Endothelial cell of umbilical vein (primary cell): ENCODE measurements around the gene CHKB. TPM values are rescaled to one million over a fixed set of nuclear protein-coding genes. Genes with fewer than 3 reads are reported as not detected.

Experiments
- BruUV-seq: library from RNA; stranded (reverse); fragments of 400-500 nt; replicated peaks from 2 replicates; lab custom pipeline; 2021; lab: Mats Ljungman, UMichigan
- CTCF ChIA-PET: fragments of 300-600, 350-600 bp; sonication (Branson Sonifier 250); formaldehyde crosslinking; loops from one replicate; lab custom pipeline; 2021; ENCODE audit warnings: antibody characterized with exemption, inconsistent platforms; lab: Charles Lee
- POLR2A ChIA-PET: fragments of 300-600, 350-600 bp; sonication (Branson Sonifier 250); formaldehyde crosslinking; loops from one replicate; lab custom pipeline; 2021; ENCODE audit warnings: antibody characterized with exemption, inconsistent platforms; lab: Charles Lee
- DNase-seq: peaks from one replicate; pipeline ENCODE4 v3.0.0-alpha.2; 2011; ENCODE audit warnings: low read depth, low spot score
- FAIRE-seq: peaks from 2 replicates; lab custom pipeline; 2011; peaks lifted over from hg19 to GRCh38; lab: Jason Lieb, UNC
- H2AFZ ChIP-seq: 2 replicates; pipeline ENCODE4 v1.6.0; 2012; ENCODE audit warnings: low read depth, low read length, control low read depth, inconsistent platforms
- H3K27ac ChIP-seq: 2 replicates; pipeline ENCODE4 v1.5.1; 2011; ENCODE audit warnings: low read depth, mild to moderate bottlenecking, control low read depth, low read length, moderate library complexity; ENCODE audit not compliant: insufficient read depth
- H3K27me3 ChIP-seq, 2 experiments: 2 replicates each; pipeline versions ENCODE4 v1.6.0 to v1.6.1; 2011; ENCODE audit warnings: low read length in 2 of 2, mixed read lengths in 1 of 2; ENCODE audit not compliant: control insufficient read depth in 2 of 2, insufficient read depth in 2 of 2
- H3K36me3 ChIP-seq, 2 experiments: 2 replicates in 1 of 2; 3 replicates in 1 of 2; pipeline ENCODE4 v1.5.1; 2011; ENCODE audit warnings: low read length in 2 of 2, mild to moderate bottlenecking in 1 of 2, moderate library complexity in 1 of 2; ENCODE audit not compliant: control insufficient read depth in 2 of 2, insufficient read depth in 2 of 2; ENCODE audit errors: extremely low read depth in 1 of 2
- H3K4me1 ChIP-seq: 3 replicates; pipeline ENCODE4 v1.5.1; 2011; ENCODE audit warnings: mild to moderate bottlenecking, low read length; ENCODE audit not compliant: control insufficient read depth, insufficient read depth; ENCODE audit errors: extremely low read depth
- H3K4me2 ChIP-seq: 2 replicates; pipeline ENCODE4 v1.6.1; 2011; ENCODE audit warnings: low read length, control low read depth, mixed read lengths; ENCODE audit not compliant: insufficient read depth
- H3K4me3 ChIP-seq, 3 experiments: fragments of 200-600 bp in 1 of 3; sonication (generic), shearing (Covaris generic) in 1 of 3; replicated peaks in 1 of 3; 2 replicates each; pipeline ENCODE4 v1.5.1; 2011 to 2016; ENCODE audit warnings: control low read depth in 3 of 3, low read length in 3 of 3, mild to moderate bottlenecking in 2 of 3, inconsistent platforms in 1 of 3, low read depth in 1 of 3, moderate library complexity in 1 of 3; ENCODE audit not compliant: insufficient read depth in 1 of 3
- H3K79me2 ChIP-seq: 2 replicates; pipeline ENCODE4 v1.6.0; 2012; ENCODE audit warnings: low read length, inconsistent platforms; ENCODE audit not compliant: control insufficient read depth, insufficient read depth
- H3K9ac ChIP-seq: replicated peaks from 2 replicates; pipeline ENCODE3; 2011; ENCODE audit warnings: low read length, control low read depth; ENCODE audit not compliant: insufficient read depth; ENCODE audit errors: extremely low read depth
- H3K9me1 ChIP-seq: replicated peaks from 3 replicates; pipeline ENCODE4 v1.6.0; 2011; ENCODE audit warnings: mild to moderate bottlenecking, low read length; ENCODE audit not compliant: control insufficient read depth, insufficient read depth; ENCODE audit errors: extremely low read depth
- H3K9me3 ChIP-seq: replicated peaks from 2 replicates; pipeline ENCODE4 v1.5.1; 2012; ENCODE audit warnings: low read length, inconsistent platforms; ENCODE audit not compliant: control insufficient read depth, insufficient read depth
- H4K20me1 ChIP-seq: replicated peaks from 2 replicates; pipeline ENCODE3; 2011; ENCODE audit warnings: mild to moderate bottlenecking, low read length; ENCODE audit not compliant: control insufficient read depth, insufficient read depth; ENCODE audit errors: extremely low read depth
- EZH2 ChIP-seq: IDR thresholded peaks from 2 replicates; pipeline ENCODE4 v1.6.1; 2012; ENCODE audit warnings: borderline replicate concordance, low read depth, mild to moderate bottlenecking, moderate library complexity, low read length, inconsistent platforms; ENCODE audit not compliant: severe bottlenecking
- FOS ChIP-seq: IDR thresholded peaks from 2 replicates; pipeline ENCODE4 v1.6.1; 2011; ENCODE audit warnings: mild to moderate bottlenecking, low read length, moderate library complexity, borderline replicate concordance; ENCODE audit not compliant: insufficient read depth
- GATA2 ChIP-seq: IDR thresholded peaks from 2 replicates; pipeline ENCODE4 v1.7.0; 2011; ENCODE audit warnings: low read depth, mild to moderate bottlenecking, moderate library complexity, mixed read lengths, low read length; ENCODE audit not compliant: insufficient read length, insufficient read depth
- JUN ChIP-seq: IDR thresholded peaks from 2 replicates; pipeline ENCODE4 v1.6.1; 2011; ENCODE audit warnings: borderline replicate concordance, low read depth; ENCODE audit not compliant: insufficient read length, insufficient read depth
- MYC ChIP-seq: IDR thresholded peaks from one replicate; pipeline ENCODE4 v1.6.1; 2011; ENCODE audit warnings: mild to moderate bottlenecking, low read depth, low read length
- POLR2A ChIP-seq: IDR thresholded peaks from 2 replicates; pipeline ENCODE4 v1.6.1; 2012; ENCODE audit warnings: low read depth, mild to moderate bottlenecking, control low read depth, low read length
- POLR2AphosphoS5 ChIP-seq: IDR thresholded peaks from 2 replicates; pipeline ENCODE4 v1.6.1; 2012; ENCODE audit warnings: low read depth, mild to moderate bottlenecking, control low read depth, low read length, moderate library complexity; ENCODE audit not compliant: insufficient read depth
- dilution Hi-C: fragments of 300-500 bp; cut with MboI; formaldehyde crosslinking; loops from one replicate; pipeline ENCODE4 v1.15.0; 2019; ENCODE audit warnings: low sequenced_read_pairs; ENCODE audit not compliant: extremely low pct_ligation_motif_present
- intact Hi-C: fragments of 100-400 bp; cut with micrococcal nuclease; formaldehyde crosslinking; loops from one replicate; pipeline ENCODE4 v1.10.0; 2022
- polyA plus RNA-seq, 4 experiments: library from polyadenylated mRNA; depleted of rRNA in 3 of 4; stranded (reverse) in 3 of 4; unstranded in 1 of 4; fragments of >200 nt; gene quantifications; 2 replicates each; pipeline versions ENCODE4 v1.2.1 to v1.2.3, GENCODE V29; 2011 to 2012; ENCODE audit warnings: missing spikeins in 1 of 4
- total RNA-seq: library from RNA; stranded (reverse); gene quantifications from 2 replicates; pipeline ENCODE4 v1.2.3, GENCODE V29; 2021
- TF ChIP-seq, protein P1 (sequence below): IDR thresholded peaks from 2 replicates; pipeline ENCODE4 v1.6.1; 2011; ENCODE audit not compliant: insufficient read depth, insufficient read length
- TF ChIP-seq, protein P2 (sequence below), 2 donors: IDR thresholded peaks; 1 replicate in 1 of 2; 2 replicates in 1 of 2; pipeline ENCODE4 v1.5.1; 2011; ENCODE audit warnings: low read length in 2 of 2, mild to moderate bottlenecking in 2 of 2, moderate library complexity in 2 of 2, control low read depth in 1 of 2, inconsistent platforms in 1 of 2, low read depth in 1 of 2; ENCODE audit not compliant: insufficient read depth in 1 of 2; ENCODE audit errors: extremely low read depth in 1 of 2

Gene CHKB
- total and polyA plus RNA-seq, 2 donors (not counting 3 experiments of a cell fraction or from before 2014, with no cell fraction given) = 62.4 to 70.6 TPM

DNA sequence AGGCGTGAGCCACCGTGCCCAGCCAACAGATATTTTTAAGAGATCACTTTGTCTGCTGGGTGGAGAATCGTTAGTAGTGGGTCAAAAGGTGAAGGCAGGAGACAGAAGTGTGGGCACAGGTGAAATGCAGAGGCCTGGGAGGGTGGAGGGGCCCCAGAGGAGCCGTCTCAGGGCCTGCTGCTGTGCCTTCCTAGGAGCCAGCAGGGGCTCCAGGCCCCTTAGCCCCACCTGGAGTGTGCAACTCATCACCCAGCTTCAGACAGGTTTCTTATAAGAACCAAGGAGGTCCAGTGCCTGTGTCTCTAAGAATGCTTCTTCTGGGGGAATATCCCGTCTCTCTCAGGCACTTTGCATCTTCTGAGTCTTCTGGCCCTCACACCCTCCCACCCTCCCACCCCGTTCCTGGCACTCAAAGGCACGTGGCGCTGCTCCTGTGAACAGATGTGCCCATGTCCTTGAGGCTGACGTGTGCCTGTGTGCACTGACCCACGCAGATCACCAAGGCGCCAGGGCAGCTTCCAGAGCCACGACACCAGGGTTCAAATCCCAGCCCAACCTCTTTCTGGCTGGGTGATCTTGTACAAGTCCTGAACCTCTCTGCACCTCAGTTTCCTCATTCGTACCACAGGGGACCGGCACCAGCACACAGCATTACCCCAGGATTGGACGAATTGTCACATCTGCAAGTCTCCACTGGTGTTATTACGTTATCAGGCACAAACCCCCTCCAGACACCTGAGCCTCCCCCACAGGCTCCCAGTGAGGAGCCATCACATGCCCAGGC, 41.9 kb upstream of the CHKB start:
- dilution Hi-C loops (no loop called here), intact Hi-C loops (no loop called here)
- no peak for TF ChIP-seq EZH2
- TF ChIP-seq JUN = no peak
- TF ChIP-seq, protein P1, sequence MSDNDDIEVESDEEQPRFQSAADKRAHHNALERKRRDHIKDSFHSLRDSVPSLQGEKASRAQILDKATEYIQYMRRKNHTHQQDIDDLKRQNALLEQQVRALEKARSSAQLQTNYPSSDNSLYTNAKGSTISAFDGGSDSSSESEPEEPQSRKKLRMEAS = no peak
- TF ChIP-seq POLR2A = no peak
- TF ChIP-seq MYC = no peak
- TF ChIP-seq FOS = no peak
- TF ChIP-seq POLR2AphosphoS5 = no peak
- TF ChIP-seq GATA2 = no peak
- TF ChIP-seq, protein P2, sequence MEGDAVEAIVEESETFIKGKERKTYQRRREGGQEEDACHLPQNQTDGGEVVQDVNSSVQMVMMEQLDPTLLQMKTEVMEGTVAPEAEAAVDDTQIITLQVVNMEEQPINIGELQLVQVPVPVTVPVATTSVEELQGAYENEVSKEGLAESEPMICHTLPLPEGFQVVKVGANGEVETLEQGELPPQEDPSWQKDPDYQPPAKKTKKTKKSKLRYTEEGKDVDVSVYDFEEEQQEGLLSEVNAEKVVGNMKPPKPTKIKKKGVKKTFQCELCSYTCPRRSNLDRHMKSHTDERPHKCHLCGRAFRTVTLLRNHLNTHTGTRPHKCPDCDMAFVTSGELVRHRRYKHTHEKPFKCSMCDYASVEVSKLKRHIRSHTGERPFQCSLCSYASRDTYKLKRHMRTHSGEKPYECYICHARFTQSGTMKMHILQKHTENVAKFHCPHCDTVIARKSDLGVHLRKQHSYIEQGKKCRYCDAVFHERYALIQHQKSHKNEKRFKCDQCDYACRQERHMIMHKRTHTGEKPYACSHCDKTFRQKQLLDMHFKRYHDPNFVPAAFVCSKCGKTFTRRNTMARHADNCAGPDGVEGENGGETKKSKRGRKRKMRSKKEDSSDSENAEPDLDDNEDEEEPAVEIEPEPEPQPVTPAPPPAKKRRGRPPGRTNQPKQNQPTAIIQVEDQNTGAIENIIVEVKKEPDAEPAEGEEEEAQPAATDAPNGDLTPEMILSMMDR (IDR thresholded peaks at IDR 0.05; ENCODE audit: extremely low read depth in 1 of 2, insufficient read depth in 1 of 2, low read depth in 1 of 2, low read length in 2 of 2) = no peak
- Histone ChIP-seq H3K9me1 (no peaks in the 10 kb centered on the region), H3K9ac (no peak overlapping the region), H3K79me2 (no peaks in the 10 kb centered on the region), H3K36me3 (no peaks in the 10 kb centered on the region), H3K27ac (no peak overlapping the region), H3K4me2 (no peak overlapping the region), H2AFZ (no peak overlapping the region), H3K4me3 (no peak overlapping the region), H3K27me3 (no peaks in the 10 kb centered on the region), H4K20me1 (no peaks in the 10 kb centered on the region), H3K9me3 (no peaks in the 10 kb centered on the region), H3K4me1 (peaks cover 24% of the 10 kb centered on the region)
- BruUV-seq = no TSS peak
- FAIRE-seq (no peak), DNase-seq (no peak)
- ChIA-PET POLR2A (no interaction called here), CTCF (interaction anchor here (0.9 to 4.0 kb wide), 2 partner anchors 67 to 69 kb away, joined by 3 to 26 read pairs; no protein-coding TSS in a partner anchor)
